Measurements from ENCODE around the gene OR6S1. TPM values are rescaled to one million over a fixed set of nuclear protein-coding genes. Genes with fewer than 3 reads are reported as not detected.

The OR6S1 gene
- total RNA-seq, 2 donors from 2014 or later, result not detected

DNA sequence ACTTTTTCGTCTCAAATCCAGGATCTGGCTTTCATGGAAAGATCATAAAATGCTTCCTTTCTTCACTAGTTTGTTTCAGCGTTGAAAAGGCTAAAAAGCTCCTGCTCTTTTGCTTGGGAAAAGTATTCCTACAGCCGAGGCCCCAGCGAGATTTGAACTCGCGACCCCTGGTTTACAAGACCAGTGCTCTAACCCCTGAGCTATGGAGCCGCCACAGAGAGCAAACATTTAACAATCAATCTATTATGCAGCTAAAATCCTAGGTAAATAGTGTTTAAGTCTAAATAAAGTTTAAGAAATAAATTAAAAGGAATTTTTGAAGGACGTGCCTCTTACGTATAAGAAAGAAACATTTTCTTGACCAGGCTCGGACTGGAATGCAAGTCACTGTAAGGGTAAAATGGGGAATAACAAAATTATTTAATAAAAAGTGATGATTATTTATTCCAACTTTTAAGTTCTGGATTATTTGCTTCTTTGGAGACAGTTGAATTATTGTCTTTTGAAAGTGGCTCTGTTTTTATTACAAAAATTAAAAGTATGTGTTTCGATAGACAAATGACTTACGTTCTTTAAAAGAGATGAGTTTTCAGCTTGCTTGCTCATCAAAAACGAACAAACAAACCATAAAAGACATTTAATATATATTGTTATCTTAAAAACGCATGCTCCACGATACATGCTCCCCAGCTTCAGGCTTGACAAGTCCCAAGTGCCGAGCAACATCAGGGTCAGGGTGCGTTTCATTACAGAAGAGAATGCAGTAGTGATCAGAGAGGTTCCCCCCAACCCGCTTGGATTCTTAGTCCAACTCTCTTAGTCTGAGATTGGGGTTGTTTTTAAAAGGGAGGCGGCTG lies 10.2 kb downstream of the OR6S1 start:
- DNase-seq, result peak; percentile 65 to 75 (median 66)
- Histone ChIP-seq H3K27ac (peak overlapping the region in 1 of 4 donors; percentile 33), H3K27me3 (no peaks in the 10 kb centered on the region), H3K36me3 (replicated peaks in 1 of 2; ENCODE audit: insufficient read depth in 1 of 2, low read depth in 2 of 2) (no peaks in the 10 kb centered on the region), H3K4me1 (peaks cover 32% of the 10 kb centered on the region), H3K9me3 (no peaks in the 10 kb centered on the region), H3K4me3 (no peak overlapping the region)
- intact Hi-C loops (cut with DNase I), result no loop called here
- peak; percentile 61 for ATAC-seq
- no peak for TF ChIP-seq CTCF (IDR thresholded peaks at IDR 0.05)
- no peak for TF ChIP-seq POLR2A (IDR thresholded peaks at IDR 0.05)
- WGBS, 2 donors, result 2 to 4% methylated on average over 19 of the region's 19 CpGs

GRCh38 chr14:20630340-20631022 lies 11.0 kb downstream of the OR6S1 start:
- ATAC-seq, result peak; percentile 18
- TF ChIP-seq CTCF (IDR thresholded peaks at IDR 0.05), result no peak
- Histone ChIP-seq H3K27me3 (no peaks in the 10 kb centered on the region), H3K4me1 (peaks cover 39% of the 10 kb centered on the region), H3K27ac (peak overlapping the region in 2 of 4 donors; percentile 5 to 33), H3K4me3 (no peak overlapping the region), H3K9me3 (no peaks in the 10 kb centered on the region), H3K36me3 (replicated peaks in 1 of 2; ENCODE audit: insufficient read depth in 1 of 2, low read depth in 2 of 2) (no peaks in the 10 kb centered on the region)
- intact Hi-C loops (cut with DNase I), result no loop called here
- 1 to 2% methylated on average over 21 to 23 of the region's 23 CpGs for WGBS, 2 donors
- DNase-seq, result peak in 1 of 4 donors; percentile 48

GRCh38 chr14:20628063-20628854 lies 13.2 kb downstream of the OR6S1 start:
- Histone ChIP-seq H3K27ac (no peak overlapping the region), H3K36me3 (replicated peaks in 1 of 2; ENCODE audit: insufficient read depth in 1 of 2, low read depth in 2 of 2) (no peaks in the 10 kb centered on the region), H3K4me3 (no peak overlapping the region), H3K9me3 (no peaks in the 10 kb centered on the region), H3K27me3 (no peaks in the 10 kb centered on the region), H3K4me1 (peaks cover 50% of the 10 kb centered on the region)
- no peak for DNase-seq
- intact Hi-C loops (cut with DNase I), result no loop called here
- 32 to 36% methylated on average over 10 of the region's 10 CpGs for WGBS, 2 donors
- TF ChIP-seq CTCF (IDR thresholded peaks at IDR 0.05), result no peak
- no peak for ATAC-seq

DNA sequence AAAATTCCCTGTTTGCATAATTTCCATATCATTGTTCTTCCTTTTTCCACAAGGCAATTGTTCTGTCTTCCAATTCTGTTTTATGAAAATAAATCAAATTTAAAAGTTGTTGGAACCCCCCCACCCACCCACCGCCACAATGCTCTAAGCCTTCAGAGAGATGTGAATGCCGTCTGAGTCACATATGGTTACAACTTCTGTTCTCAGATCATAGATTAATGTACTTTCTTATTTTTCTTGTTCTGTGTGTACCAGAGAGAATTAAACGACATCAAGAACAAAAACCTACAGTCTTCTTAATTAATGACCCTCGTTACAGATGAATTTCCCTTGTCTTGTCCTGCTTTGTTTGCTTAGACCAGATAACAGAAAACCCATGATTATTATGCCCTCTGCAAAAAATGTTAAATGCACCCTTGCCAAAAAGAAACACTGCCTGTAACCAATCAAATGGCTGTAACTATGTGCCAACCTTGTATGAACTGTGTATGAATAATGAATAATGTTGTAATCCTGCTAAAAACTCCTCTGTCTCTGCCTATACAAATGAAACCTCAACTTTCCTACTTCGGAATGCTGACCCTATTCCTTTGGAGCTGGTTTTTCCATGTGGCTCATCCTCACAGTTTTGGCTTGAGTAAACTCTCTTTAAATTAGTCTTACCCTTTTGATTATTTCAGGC lies 14.0 kb downstream of the OR6S1 start:
- no peaks in the 10 kb centered on the region for H3K36me3 ChIP-seq (replicated peaks in 1 of 2; ENCODE audit: insufficient read depth in 1 of 2, low read depth in 2 of 2)
- TF ChIP-seq POLR2A (IDR thresholded peaks at IDR 0.05) (no peak), CTCF (IDR thresholded peaks at IDR 0.05) (no peak)
- H3K27ac ChIP-seq, result no peak overlapping the region
- intact Hi-C loops (cut with DNase I), result no loop called here
- H3K4me3 ChIP-seq, result no peak overlapping the region
- H3K9me3 ChIP-seq, result no peaks in the 10 kb centered on the region
- DNase-seq, result no peak
- no peak for ATAC-seq
- peaks cover 47% of the 10 kb centered on the region for H3K4me1 ChIP-seq
- 51 to 57% methylated on average over 5 of the region's 5 CpGs for WGBS, 2 donors
- H3K27me3 ChIP-seq, result no peaks in the 10 kb centered on the region

Measured in body of pancreas (tissue), 4 donors.